Astrocyte (in vitro differentiated cells and primary cell): ENCODE data around the gene CIBAR2.
"Not testable (repeated sequence)": the region's sequence is repeated elsewhere in the genome, so short reads cannot be mapped to it uniquely, and the experiment has no call there.

Experiments used
- CTCF ChIP-seq: IDR thresholded peaks from 2 replicates; pipeline ENCODE4 v1.5.1; 2011; ENCODE audit warnings: low read depth, mild to moderate bottlenecking, inconsistent platforms, low read length, moderate library complexity; ENCODE audit not compliant: insufficient read depth
- EZH2 ChIP-seq: IDR thresholded peaks from 2 replicates; pipeline ENCODE4 v1.6.1; 2012; ENCODE audit warnings: mild to moderate bottlenecking, low read length, inconsistent platforms; ENCODE audit not compliant: insufficient read depth

GRCh38 chr16:85123441-85123840 lies 11.2 kb upstream of the CIBAR2 start:
- not testable (repeated sequence) for TF ChIP-seq CTCF, EZH2
